GM18517 (cell line): ENCODE data around the gene LRTM2.

ENCODE experiments used
- ATAC-seq: cut with Tn5 transposase; IDR thresholded peaks from one replicate; pipeline ENCODE4 v1.9.1; 2021; ENCODE audit warnings: mild to moderate bottlenecking, moderate library complexity; ENCODE audit not compliant: unreplicated experiment

Gene LRTM2

GRCh38 chr12:1797991-1798640 is 22.2 kb upstream of the LRTM2 start:
- no peak for ATAC-seq

- no peak for ATAC-seq
Measured at GRCh38 chr12:1798641-1799020, 21.7 kb upstream of the LRTM2 start.

GRCh38 chr12:1799051-1799881 is 21.1 kb upstream of the LRTM2 start:
- no peak for ATAC-seq

- no peak for ATAC-seq
Measured at GRCh38 chr12:1799882-1800400, 20.4 kb upstream of the LRTM2 start.

GRCh38 chr12:1800401-1801302 is 19.7 kb upstream of the LRTM2 start:
- ATAC-seq: no peak

- ATAC-seq: no peak
Measured at GRCh38 chr12:1801303-1801975, 18.9 kb upstream of the LRTM2 start.

GRCh38 chr12:1803736-1804135 is 16.6 kb upstream of the LRTM2 start:
- no peak for ATAC-seq

- peak; percentile 86 for ATAC-seq
Measured at GRCh38 chr12:1804545-1805332, 15.6 kb upstream of the LRTM2 start.

GRCh38 chr12:1805441-1806081 is 14.8 kb upstream of the LRTM2 start:
- no peak for ATAC-seq

- no peak for ATAC-seq
Measured at GRCh38 chr12:1806301-1807086, 13.9 kb upstream of the LRTM2 start.

- ATAC-seq: no peak
Measured at GRCh38 chr12:1807087-1807860, 13.1 kb upstream of the LRTM2 start.

- no peak for ATAC-seq
Measured at GRCh38 chr12:1808036-1808797, 12.1 kb upstream of the LRTM2 start.

GRCh38 chr12:1808798-1809480 is 11.4 kb upstream of the LRTM2 start:
- ATAC-seq: no peak

GRCh38 chr12:1809591-1810190 is 10.7 kb upstream of the LRTM2 start:
- no peak for ATAC-seq

GRCh38 chr12:1810201-1810930 is 10.0 kb upstream of the LRTM2 start:
- no peak for ATAC-seq

GRCh38 chr12:1810931-1811280 is 9.5 kb upstream of the LRTM2 start:
- ATAC-seq: no peak
